Dendritic cell treated with granulocyte-macrophage colony-stimulating factor and Interleukin-4, amounts not matched to agents 40 ng/mL and 50 ng/mL, for 4 days (primary cell): ENCODE measurements around the gene CDK13.
A peak's percentile ranks its signal among the peaks of the same experiment; 100 is the strongest.

Experiments
- H3K27ac Mint-ChIP-seq: one replicate; pipeline ENCODE4 v1.8.0; 2022; ENCODE audit warnings: mild to moderate bottlenecking, mixed read lengths
- H3K27me3 Mint-ChIP-seq: one replicate; pipeline ENCODE4 v1.8.0; 2022; ENCODE audit warnings: mild to moderate bottlenecking, mixed read lengths
- H3K36me3 Mint-ChIP-seq: one replicate; pipeline ENCODE4 v1.8.0; 2022; ENCODE audit warnings: low read depth, mixed read lengths
- H3K4me1 Mint-ChIP-seq: one replicate; pipeline ENCODE4 v1.8.0; 2022; ENCODE audit warnings: low read depth, mixed read lengths
- H3K4me3 Mint-ChIP-seq: one replicate; pipeline ENCODE4 v1.8.0; 2022; ENCODE audit warnings: mild to moderate bottlenecking, moderate library complexity, mixed read lengths
- H3K9me3 Mint-ChIP-seq: one replicate; pipeline ENCODE4 v1.8.0; 2022; ENCODE audit warnings: mixed read lengths
- intact Hi-C: fragments of 100-400 bp; cut with micrococcal nuclease; formaldehyde crosslinking; loops from one replicate; pipeline ENCODE4 v1.15.0; 2022

Gene CDK13

GRCh38 chr7:39954694-39955093, 4.6 kb downstream of the CDK13 start:
- H3K27ac Mint-ChIP-seq: no peak overlapping the region
- intact Hi-C loops: loop anchor here (5.0 to 10.0 kb wide), 3 partner anchors 33 to 98 kb away; no protein-coding TSS in a partner anchor
- peaks cover 29% of the 10 kb centered on the region for H3K4me1 Mint-ChIP-seq
- H3K4me3 Mint-ChIP-seq: no peak overlapping the region
- H3K36me3 Mint-ChIP-seq: peaks cover 42% of the 10 kb centered on the region
- H3K27me3 Mint-ChIP-seq: no peaks in the 10 kb centered on the region
- H3K9me3 Mint-ChIP-seq: no peaks in the 10 kb centered on the region

GRCh38 chr7:39958038-39958437, 8.0 kb downstream of the CDK13 start:
- H3K27ac Mint-ChIP-seq: no peak overlapping the region
- peaks cover 29% of the 10 kb centered on the region for H3K4me1 Mint-ChIP-seq
- intact Hi-C loops: loop anchor here (10.0 kb wide), 1 partner anchor 63 kb away; no protein-coding TSS in a partner anchor
- no peaks in the 10 kb centered on the region for H3K9me3 Mint-ChIP-seq
- peaks cover 39% of the 10 kb centered on the region for H3K36me3 Mint-ChIP-seq
- H3K4me3 Mint-ChIP-seq: no peak overlapping the region
- H3K27me3 Mint-ChIP-seq: no peaks in the 10 kb centered on the region

GRCh38 chr7:39967406-39968161, 17.5 kb downstream of the CDK13 start:
- Mint-ChIP-seq H3K27me3 (no peaks in the 10 kb centered on the region), H3K36me3 (no peaks in the 10 kb centered on the region), H3K4me3 (no peak overlapping the region), H3K4me1 (peaks cover 70% of the 10 kb centered on the region), H3K9me3 (no peaks in the 10 kb centered on the region), H3K27ac (peak overlapping the region; percentile 70)
- intact Hi-C loops: no loop called here

- Mint-ChIP-seq H3K27ac (no peak overlapping the region), H3K9me3 (no peaks in the 10 kb centered on the region), H3K36me3 (no peaks in the 10 kb centered on the region), H3K27me3 (no peaks in the 10 kb centered on the region), H3K4me3 (no peak overlapping the region), H3K4me1 (peaks cover 76% of the 10 kb centered on the region)
- intact Hi-C loops: no loop called here
Measured at GRCh38 chr7:39969431-39969830, 19.4 kb downstream of the CDK13 start.

GRCh38 chr7:39971924-39972323, 21.9 kb downstream of the CDK13 start:
- Mint-ChIP-seq H3K27ac (no peak overlapping the region), H3K4me3 (no peak overlapping the region)
- intact Hi-C loops: no loop called here

GRCh38 chr7:39973801-39974200, 23.7 kb downstream of the CDK13 start:
- H3K27ac Mint-ChIP-seq: peak overlapping the region; percentile 49

More at GRCh38 chr7:39971924-39972323, 21.9 kb downstream of the CDK13 start:
- Mint-ChIP-seq H3K4me1 (peaks cover 56% of the 10 kb centered on the region), H3K27me3 (no peaks in the 10 kb centered on the region), H3K36me3 (no peaks in the 10 kb centered on the region), H3K9me3 (no peaks in the 10 kb centered on the region)

GRCh38 chr7:39978230-39978934, 28.3 kb downstream of the CDK13 start:
- intact Hi-C loops: no loop called here
- no peaks in the 10 kb centered on the region for H3K9me3 Mint-ChIP-seq
- H3K27ac Mint-ChIP-seq: no peak overlapping the region
- no peaks in the 10 kb centered on the region for H3K27me3 Mint-ChIP-seq
- H3K4me3 Mint-ChIP-seq: no peak overlapping the region
- H3K4me1 Mint-ChIP-seq: peaks cover 19% of the 10 kb centered on the region
- H3K36me3 Mint-ChIP-seq: no peaks in the 10 kb centered on the region

More at GRCh38 chr7:39973801-39974200, 23.7 kb downstream of the CDK13 start:
- no peaks in the 10 kb centered on the region for H3K9me3 Mint-ChIP-seq
- intact Hi-C loops: no loop called here
- H3K4me3 Mint-ChIP-seq: no peak overlapping the region
- peaks cover 38% of the 10 kb centered on the region for H3K4me1 Mint-ChIP-seq
- no peaks in the 10 kb centered on the region for H3K27me3 Mint-ChIP-seq
- no peaks in the 10 kb centered on the region for H3K36me3 Mint-ChIP-seq

GRCh38 chr7:39979406-39980073, 29.5 kb downstream of the CDK13 start:
- no peaks in the 10 kb centered on the region for H3K27me3 Mint-ChIP-seq
- no peaks in the 10 kb centered on the region for H3K36me3 Mint-ChIP-seq
- H3K4me3 Mint-ChIP-seq: no peak overlapping the region
- peaks cover 22% of the 10 kb centered on the region for H3K4me1 Mint-ChIP-seq
- H3K9me3 Mint-ChIP-seq: no peaks in the 10 kb centered on the region
- intact Hi-C loops: no loop called here
- H3K27ac Mint-ChIP-seq: no peak overlapping the region

GRCh38 chr7:39985398-39985918, 35.4 kb downstream of the CDK13 start:
- Mint-ChIP-seq H3K27ac (peak overlapping the region; percentile 59), H3K36me3 (peaks cover 30% of the 10 kb centered on the region), H3K9me3 (no peaks in the 10 kb centered on the region), H3K27me3 (no peaks in the 10 kb centered on the region), H3K4me3 (no peak overlapping the region), H3K4me1 (peaks cover 44% of the 10 kb centered on the region)
- intact Hi-C loops: loop anchor here (5.0 kb wide), 1 partner anchor 33 kb away; the partner anchor contains the start of gene CDK13

GRCh38 chr7:39987641-39988347, 37.7 kb downstream of the CDK13 start:
- Mint-ChIP-seq H3K4me3 (no peak overlapping the region), H3K27ac (no peak overlapping the region)

GRCh38 chr7:40000734-40001315, 50.8 kb downstream of the CDK13 start:
- intact Hi-C loops: no loop called here
- no peak overlapping the region for H3K27ac Mint-ChIP-seq
- peaks cover 7% of the 10 kb centered on the region for H3K4me1 Mint-ChIP-seq
- peaks cover 45% of the 10 kb centered on the region for H3K36me3 Mint-ChIP-seq
- no peak overlapping the region for H3K4me3 Mint-ChIP-seq
- H3K27me3 Mint-ChIP-seq: no peaks in the 10 kb centered on the region
- no peaks in the 10 kb centered on the region for H3K9me3 Mint-ChIP-seq

More at GRCh38 chr7:39987641-39988347, 37.7 kb downstream of the CDK13 start:
- Mint-ChIP-seq H3K27me3 (no peaks in the 10 kb centered on the region), H3K36me3 (peaks cover 39% of the 10 kb centered on the region), H3K9me3 (no peaks in the 10 kb centered on the region), H3K4me1 (peaks cover 41% of the 10 kb centered on the region)
- intact Hi-C loops: loop anchor here (5.0 kb wide), 1 partner anchor 35 kb away; the partner anchor contains the start of gene CDK13

- H3K4me1 Mint-ChIP-seq: peaks cover 7% of the 10 kb centered on the region
- no peaks in the 10 kb centered on the region for H3K9me3 Mint-ChIP-seq
- peaks cover 50% of the 10 kb centered on the region for H3K36me3 Mint-ChIP-seq
- intact Hi-C loops: no loop called here
- no peak overlapping the region for H3K27ac Mint-ChIP-seq
- H3K4me3 Mint-ChIP-seq: no peak overlapping the region
- no peaks in the 10 kb centered on the region for H3K27me3 Mint-ChIP-seq
Measured at GRCh38 chr7:40001649-40002048, 51.6 kb downstream of the CDK13 start.

GRCh38 chr7:40003597-40003996, 53.5 kb downstream of the CDK13 start:
- Mint-ChIP-seq H3K9me3 (no peaks in the 10 kb centered on the region), H3K4me1 (peaks cover 7% of the 10 kb centered on the region), H3K27ac (peak overlapping the region; percentile 3), H3K27me3 (no peaks in the 10 kb centered on the region), H3K4me3 (no peak overlapping the region), H3K36me3 (peaks cover 53% of the 10 kb centered on the region)
- intact Hi-C loops: no loop called here
